ENCODE results near the gene CCDC124. TPM values are rescaled to one million over a fixed set of nuclear protein-coding genes. Genes with fewer than 3 reads are reported as not detected.

The CCDC124 gene
- total and polyA plus RNA-seq, 2 donors (not counting 1 experiment from before 2014, with no cell fraction given): 37.2 to 44.3 TPM

DNA sequence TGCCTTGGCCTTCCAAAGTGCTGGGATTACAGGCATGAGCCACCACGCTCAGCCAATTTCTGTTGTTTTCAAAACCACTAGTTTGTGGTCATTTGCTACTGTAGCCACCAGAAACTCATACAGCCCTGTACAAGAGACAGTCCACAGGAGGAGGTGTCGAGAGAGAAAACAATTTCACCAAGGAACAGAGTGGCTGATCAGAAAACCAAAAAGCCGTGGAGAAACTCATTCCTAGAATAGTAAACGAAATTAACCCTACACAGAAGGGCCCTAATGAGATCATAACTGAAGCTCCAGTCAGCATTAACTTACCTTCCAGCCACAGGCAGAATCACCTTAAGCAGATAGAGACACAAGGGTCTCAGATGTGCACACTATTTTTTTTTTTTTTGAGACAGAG lies 3.8 kb upstream of the CCDC124 start:
- no peak overlapping the region for H3K4me3 ChIP-seq (replicated peaks in 1 of 4; ENCODE audit: control extremely low read depth in 1 of 4, insufficient read depth in 1 of 4, low read depth in 3 of 4, low read length in 4 of 4)
- H3K79me2 ChIP-seq (ENCODE audit: control insufficient read depth, insufficient read depth, low read length): peaks cover 4% of the 10 kb centered on the region
- H2AFZ ChIP-seq (ENCODE audit: low read length): no peak overlapping the region
- H3K4me2 ChIP-seq (ENCODE audit: extremely low read depth, insufficient read depth, low read length): no peak overlapping the region
- H3K27ac ChIP-seq (ENCODE audit: insufficient read depth, low read length): no peak overlapping the region
- H3K9ac ChIP-seq (ENCODE audit: insufficient read depth, low read length): no peak overlapping the region
- H3K9me3 ChIP-seq (ENCODE audit: control insufficient read depth, insufficient read depth, low read depth, low read length): no peaks in the 10 kb centered on the region
- H4K20me1 ChIP-seq (ENCODE audit: control insufficient read depth, extremely low read depth, insufficient read depth, low read length): no peaks in the 10 kb centered on the region
- no peaks in the 10 kb centered on the region for H3K36me3 ChIP-seq (ENCODE audit: control insufficient read depth, insufficient read depth, low read length)
- H3K27me3 ChIP-seq (ENCODE audit: control insufficient read depth, insufficient read depth, low read length): no peaks in the 10 kb centered on the region
- no peak for DNase-seq (ENCODE audit: low read depth in 2 of 2)
- no peak for TF ChIP-seq EZH2 (IDR thresholded peaks at IDR 0.05; ENCODE audit: low read length, missing control alignments)
- TF ChIP-seq, protein P1, sequence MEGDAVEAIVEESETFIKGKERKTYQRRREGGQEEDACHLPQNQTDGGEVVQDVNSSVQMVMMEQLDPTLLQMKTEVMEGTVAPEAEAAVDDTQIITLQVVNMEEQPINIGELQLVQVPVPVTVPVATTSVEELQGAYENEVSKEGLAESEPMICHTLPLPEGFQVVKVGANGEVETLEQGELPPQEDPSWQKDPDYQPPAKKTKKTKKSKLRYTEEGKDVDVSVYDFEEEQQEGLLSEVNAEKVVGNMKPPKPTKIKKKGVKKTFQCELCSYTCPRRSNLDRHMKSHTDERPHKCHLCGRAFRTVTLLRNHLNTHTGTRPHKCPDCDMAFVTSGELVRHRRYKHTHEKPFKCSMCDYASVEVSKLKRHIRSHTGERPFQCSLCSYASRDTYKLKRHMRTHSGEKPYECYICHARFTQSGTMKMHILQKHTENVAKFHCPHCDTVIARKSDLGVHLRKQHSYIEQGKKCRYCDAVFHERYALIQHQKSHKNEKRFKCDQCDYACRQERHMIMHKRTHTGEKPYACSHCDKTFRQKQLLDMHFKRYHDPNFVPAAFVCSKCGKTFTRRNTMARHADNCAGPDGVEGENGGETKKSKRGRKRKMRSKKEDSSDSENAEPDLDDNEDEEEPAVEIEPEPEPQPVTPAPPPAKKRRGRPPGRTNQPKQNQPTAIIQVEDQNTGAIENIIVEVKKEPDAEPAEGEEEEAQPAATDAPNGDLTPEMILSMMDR (conservative IDR thresholded peaks at IDR 0.05 in 1 of 2, IDR thresholded peaks at IDR 0.05 in 1 of 2; ENCODE audit: low read depth in 1 of 2, low read length in 2 of 2): no peak
- H3K4me1 ChIP-seq (ENCODE audit: control insufficient read depth, extremely low read depth, insufficient read depth, low read length): no peaks in the 10 kb centered on the region

- Histone ChIP-seq H3K79me2 (ENCODE audit: control insufficient read depth, insufficient read depth, low read length) (peaks cover 4% of the 10 kb centered on the region), H3K9me3 (ENCODE audit: control insufficient read depth, insufficient read depth, low read depth, low read length) (no peaks in the 10 kb centered on the region), H3K9ac (ENCODE audit: insufficient read depth, low read length) (no peak overlapping the region), H3K27ac (ENCODE audit: insufficient read depth, low read length) (no peak overlapping the region), H3K4me2 (ENCODE audit: extremely low read depth, insufficient read depth, low read length) (no peak overlapping the region), H3K4me1 (ENCODE audit: control insufficient read depth, extremely low read depth, insufficient read depth, low read length) (no peaks in the 10 kb centered on the region), H2AFZ (ENCODE audit: low read length) (peak overlapping the region; percentile 21), H4K20me1 (ENCODE audit: control insufficient read depth, extremely low read depth, insufficient read depth, low read length) (no peaks in the 10 kb centered on the region), H3K4me3 (replicated peaks in 1 of 4; ENCODE audit: control extremely low read depth in 1 of 4, insufficient read depth in 1 of 4, low read depth in 3 of 4, low read length in 4 of 4) (peak overlapping the region in 2 of 4 experiments; percentile 84 to 94), H3K27me3 (ENCODE audit: control insufficient read depth, insufficient read depth, low read length) (no peaks in the 10 kb centered on the region), H3K36me3 (ENCODE audit: control insufficient read depth, insufficient read depth, low read length) (peaks cover 2% of the 10 kb centered on the region)
- TF ChIP-seq EZH2 (IDR thresholded peaks at IDR 0.05; ENCODE audit: low read length, missing control alignments): no peak
- TF ChIP-seq, protein P1 (conservative IDR thresholded peaks at IDR 0.05 in 1 of 2, IDR thresholded peaks at IDR 0.05 in 1 of 2; ENCODE audit: low read depth in 1 of 2, low read length in 2 of 2): no peak
- DNase-seq (ENCODE audit: low read depth in 2 of 2): peak in 1 of 2 donors; percentile 6
These were observed 1.2 kb upstream of the CCDC124 start for GRCh38 chr19:17931532-17932191.

DNA sequence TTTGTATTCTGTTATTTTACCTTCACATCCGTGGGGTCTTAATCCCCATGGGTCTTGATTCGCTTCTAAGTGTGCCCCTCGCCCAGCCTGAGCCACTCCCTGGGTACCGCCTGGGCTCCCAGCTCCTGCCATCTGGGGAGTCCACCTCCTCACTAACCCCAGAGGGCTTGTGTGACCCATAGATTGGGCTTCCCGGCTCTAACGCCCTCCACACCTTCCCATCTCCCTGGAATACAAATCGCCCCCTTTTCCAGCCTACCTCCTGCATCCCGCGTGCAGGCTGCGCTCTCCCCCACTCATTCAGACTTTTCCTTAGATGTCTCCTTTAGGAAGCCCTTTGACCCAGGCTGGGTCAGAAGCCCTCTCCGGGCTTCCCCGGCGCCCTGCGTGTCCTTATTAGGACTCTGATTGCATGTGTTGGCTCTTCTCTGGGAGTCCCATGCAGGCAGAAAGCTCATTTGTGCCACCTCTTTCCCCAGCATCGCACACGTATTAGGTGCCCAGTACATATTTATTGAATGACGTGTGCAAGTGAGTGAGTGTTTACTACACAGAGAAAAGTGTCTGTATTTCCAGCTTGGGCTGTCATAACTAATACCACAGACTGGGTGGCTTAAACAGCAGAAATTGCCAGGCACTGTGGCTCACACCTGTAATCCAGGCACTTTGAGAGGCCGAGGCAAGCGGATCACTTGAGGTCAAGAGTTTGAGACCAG lies 757 bp downstream of the CCDC124 start:
- peaks cover 2% of the 10 kb centered on the region for H3K36me3 ChIP-seq (ENCODE audit: control insufficient read depth, insufficient read depth, low read length)
- no peaks in the 10 kb centered on the region for H3K4me1 ChIP-seq (ENCODE audit: control insufficient read depth, extremely low read depth, insufficient read depth, low read length)
- peak; percentile 8 to 48 for DNase-seq (ENCODE audit: low read depth in 2 of 2)
- peak overlapping the region; percentile 73 to 94 (median 80) for H3K4me3 ChIP-seq (replicated peaks in 1 of 4; ENCODE audit: control extremely low read depth in 1 of 4, insufficient read depth in 1 of 4, low read depth in 3 of 4, low read length in 4 of 4)
- H3K9ac ChIP-seq (ENCODE audit: insufficient read depth, low read length): peak overlapping the region; percentile 73
- H3K4me2 ChIP-seq (ENCODE audit: extremely low read depth, insufficient read depth, low read length): peak overlapping the region; percentile 92
- TF ChIP-seq EZH2 (IDR thresholded peaks at IDR 0.05; ENCODE audit: low read length, missing control alignments): no peak
- TF ChIP-seq, protein P1 (conservative IDR thresholded peaks at IDR 0.05 in 1 of 2, IDR thresholded peaks at IDR 0.05 in 1 of 2; ENCODE audit: low read depth in 1 of 2, low read length in 2 of 2): no peak
- H3K9me3 ChIP-seq (ENCODE audit: control insufficient read depth, insufficient read depth, low read depth, low read length): no peaks in the 10 kb centered on the region
- H2AFZ ChIP-seq (ENCODE audit: low read length): peak overlapping the region; percentile 79
- H3K27me3 ChIP-seq (ENCODE audit: control insufficient read depth, insufficient read depth, low read length): no peaks in the 10 kb centered on the region
- H3K27ac ChIP-seq (ENCODE audit: insufficient read depth, low read length): peak overlapping the region; percentile 96
- H4K20me1 ChIP-seq (ENCODE audit: control insufficient read depth, extremely low read depth, insufficient read depth, low read length): no peaks in the 10 kb centered on the region
- peaks cover 4% of the 10 kb centered on the region for H3K79me2 ChIP-seq (ENCODE audit: control insufficient read depth, insufficient read depth, low read length)

All from fibroblast of lung (primary cell).